ENCODE measurements around the gene PIK3IP1. TPM values are rescaled to one million over a fixed set of nuclear protein-coding genes. Genes with fewer than 3 reads are reported as not detected.
A peak's percentile ranks its signal among the peaks of the same experiment; 100 is the strongest.
"Not testable (repeated sequence)": the region's sequence is repeated elsewhere in the genome, so short reads cannot be mapped to it uniquely, and the experiment has no call there.

PIK3IP1 gene
- polyA plus RNA-seq, 3 donors from 2014 or later = 88.2 to 136 (median 98.1) TPM

DNA sequence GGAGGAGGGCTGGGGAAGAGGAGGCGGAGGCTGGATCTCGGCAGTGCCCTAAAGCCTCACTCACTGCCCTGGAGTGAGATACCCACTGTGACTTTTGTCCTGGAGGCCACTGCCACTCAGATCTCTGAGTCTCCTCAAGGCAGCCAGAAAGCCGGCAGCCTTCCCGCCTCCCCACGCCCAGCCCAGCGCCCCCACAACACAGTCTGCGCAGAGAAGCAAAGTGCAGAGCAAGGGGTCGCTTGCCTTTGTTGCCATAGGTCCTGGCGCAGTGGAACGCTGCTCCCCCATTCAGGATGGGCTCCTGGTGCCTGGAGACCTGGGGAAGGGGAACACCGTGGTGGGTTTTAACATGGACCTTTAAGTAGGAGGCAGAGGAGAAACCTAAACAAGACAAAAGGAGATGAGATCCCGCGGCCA, 36.3 kb upstream of the PIK3IP1 start:
- H3K27ac Mint-ChIP-seq = no peak overlapping the region
- peaks cover 8 to 10% of the 10 kb centered on the region in 2 donors for H3K4me1 Mint-ChIP-seq
- peaks cover 0 to 6% (median 0%) of the 10 kb centered on the region in 3 donors for H3K27me3 Mint-ChIP-seq (ENCODE audit: low read depth in 3 of 3)
- no peak overlapping the region for H3K4me3 Mint-ChIP-seq
- no peak for DNase-seq
- H3K36me3 Mint-ChIP-seq = peaks cover 12 to 27% (median 18%) of the 10 kb centered on the region in 3 donors
- H3K9me3 Mint-ChIP-seq = no peaks in the 10 kb centered on the region

DNA sequence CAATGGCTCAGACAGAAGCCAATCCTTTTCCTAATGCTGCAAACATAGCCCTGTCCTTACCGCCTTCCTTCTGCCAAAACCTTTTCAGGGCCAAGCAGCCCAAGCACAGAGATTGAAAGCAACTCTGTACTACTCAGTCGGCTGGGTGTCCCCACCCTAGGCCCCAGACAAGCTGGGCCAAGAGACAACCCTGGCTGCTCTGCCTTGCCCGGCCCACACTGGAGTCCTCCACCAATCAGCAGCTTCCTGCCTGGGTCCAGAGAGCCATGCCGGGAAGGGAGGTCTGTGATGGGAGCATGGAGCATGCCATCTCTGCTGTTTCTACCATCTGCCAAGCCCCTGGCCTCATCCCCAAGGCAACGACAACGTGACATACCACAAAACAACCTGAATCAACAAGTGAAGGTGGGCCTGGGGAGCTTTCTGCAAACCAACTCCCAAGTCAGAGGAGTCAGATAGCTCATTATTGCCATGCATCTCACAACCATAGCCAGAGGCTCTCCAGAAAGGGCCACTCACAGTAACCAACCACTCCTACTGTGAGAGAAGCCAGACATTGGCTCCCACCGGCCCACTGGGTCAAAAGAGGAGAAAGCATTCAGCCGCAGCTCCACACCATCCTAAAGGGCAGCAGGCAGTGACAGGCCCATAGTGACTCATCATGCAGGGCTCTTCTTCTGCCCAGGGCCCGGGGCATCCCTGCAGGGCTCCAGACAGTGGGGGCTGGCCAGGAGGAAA, 35.7 kb upstream of the PIK3IP1 start:
- H3K4me3 Mint-ChIP-seq = no peak overlapping the region
- H3K27me3 Mint-ChIP-seq (ENCODE audit: low read depth in 3 of 3) = peaks cover 0 to 6% (median 0%) of the 10 kb centered on the region in 3 donors
- peaks cover 12 to 22% (median 12%) of the 10 kb centered on the region in 3 donors for H3K36me3 Mint-ChIP-seq
- peak overlapping the region in 2 of 6 donors; percentile 29 to 42 for H3K27ac Mint-ChIP-seq
- H3K4me1 Mint-ChIP-seq = peaks cover 4 to 6% of the 10 kb centered on the region in 2 donors
- DNase-seq = no peak
- no peaks in the 10 kb centered on the region for H3K9me3 Mint-ChIP-seq

DNA sequence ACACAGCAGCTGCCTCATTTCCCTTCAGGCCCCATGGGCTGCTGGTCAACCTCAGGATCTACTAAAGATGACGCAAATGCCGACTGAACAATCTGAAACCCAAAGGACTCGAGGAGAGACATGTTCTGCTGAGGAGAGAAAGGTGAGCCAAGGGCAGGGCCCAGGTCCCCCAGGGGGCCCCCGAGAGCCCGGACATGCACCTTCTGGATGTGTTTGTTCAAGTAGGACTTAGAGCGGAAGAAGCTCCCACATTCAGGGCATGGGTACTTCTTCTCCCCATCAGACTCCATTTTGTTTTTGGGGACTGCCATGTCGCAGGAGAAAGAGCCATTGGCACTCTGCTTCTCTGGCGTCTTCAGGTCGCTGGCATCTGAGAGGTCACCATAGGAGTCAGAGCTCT, 34.6 kb upstream of the PIK3IP1 start:
- no peak for DNase-seq
- H3K36me3 Mint-ChIP-seq = peaks cover 7 to 22% (median 15%) of the 10 kb centered on the region in 3 donors
- no peak overlapping the region for H3K4me3 Mint-ChIP-seq
- no peaks in the 10 kb centered on the region for H3K9me3 Mint-ChIP-seq
- peaks cover 0 to 5% of the 10 kb centered on the region in 2 donors for H3K4me1 Mint-ChIP-seq
- H3K27ac Mint-ChIP-seq = no peak overlapping the region
- peaks cover 0 to 6% (median 0%) of the 10 kb centered on the region in 3 donors for H3K27me3 Mint-ChIP-seq (ENCODE audit: low read depth in 3 of 3)

DNA sequence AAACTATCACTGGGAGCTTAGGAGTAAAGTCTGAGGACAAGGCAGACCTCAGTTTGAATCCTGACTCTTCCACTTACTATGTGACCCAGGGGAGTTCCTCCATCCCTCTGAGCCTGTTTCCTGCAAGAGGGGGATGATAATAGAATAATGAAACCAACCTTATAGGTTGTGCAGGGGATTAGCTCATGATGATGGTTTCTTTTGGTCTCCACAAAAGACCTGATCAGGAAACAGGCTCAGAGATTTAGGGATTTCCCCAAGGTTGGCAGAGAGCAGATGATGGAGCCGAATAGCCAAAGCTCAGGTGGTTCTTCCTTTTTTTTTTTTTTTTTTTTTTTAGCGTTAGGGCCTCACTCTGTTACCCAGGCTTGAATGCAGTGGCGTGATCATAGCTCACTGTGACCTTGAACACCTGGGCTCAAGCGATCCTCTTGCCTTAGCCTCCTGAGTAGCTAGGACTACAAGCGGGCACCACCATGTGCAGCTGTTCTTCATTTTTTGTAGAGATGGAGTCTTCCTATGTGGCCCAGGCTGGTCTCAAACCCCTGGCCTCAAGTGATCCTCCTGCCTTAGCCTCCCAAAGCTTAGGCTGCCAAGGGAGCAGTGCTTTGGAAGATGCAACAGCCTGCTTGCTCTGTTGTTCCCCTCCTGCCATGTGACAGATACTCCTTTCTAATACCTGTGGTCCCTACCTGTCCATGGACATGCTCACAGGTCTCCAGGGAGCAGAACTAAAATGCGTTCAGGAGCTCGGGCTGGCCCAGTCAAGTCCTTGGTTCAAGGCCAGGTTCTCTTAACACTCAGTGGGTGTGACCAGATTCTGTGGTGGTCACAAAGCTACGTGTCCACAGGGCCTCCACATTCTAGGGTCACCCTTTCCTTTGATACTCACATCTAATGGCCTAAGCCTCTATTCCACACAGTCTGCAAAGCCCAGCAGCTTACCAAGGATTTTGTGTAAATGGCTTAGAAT, 31.6 kb upstream of the PIK3IP1 start:
- Mint-ChIP-seq H3K27me3 (ENCODE audit: low read depth in 3 of 3) (peaks cover 0 to 4% (median 0%) of the 10 kb centered on the region in 3 donors), H3K9me3 (no peaks in the 10 kb centered on the region), H3K4me1 (peaks cover 0 to 5% of the 10 kb centered on the region in 2 donors), H3K27ac (peak overlapping the region in 3 of 6 donors; percentile 26 to 53 (median 29)), H3K36me3 (peaks cover 0 to 15% (median 15%) of the 10 kb centered on the region in 3 donors), H3K4me3 (no peak overlapping the region)
- no peak for DNase-seq

DNA sequence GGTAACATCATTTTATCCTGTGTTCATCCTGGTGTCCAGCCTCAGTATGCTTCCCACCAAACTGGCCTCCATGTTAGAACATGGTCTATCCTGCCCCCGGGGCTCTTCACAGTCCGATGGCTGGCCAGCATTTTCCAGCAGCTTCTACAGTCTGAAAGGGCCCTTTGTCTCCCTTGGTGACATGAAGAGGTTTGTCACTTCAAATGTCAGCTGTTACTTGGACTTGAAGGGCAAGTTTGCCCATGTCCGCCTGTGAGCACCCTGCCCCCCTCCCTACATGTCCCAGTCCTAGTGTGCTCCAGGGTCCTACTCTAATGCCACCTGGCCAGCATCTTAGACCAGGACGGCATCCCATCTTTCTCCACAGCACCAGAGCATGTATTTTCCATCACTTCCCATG, 29.1 kb upstream of the PIK3IP1 start:
- H3K36me3 Mint-ChIP-seq = peaks cover 0 to 15% (median 9%) of the 10 kb centered on the region in 3 donors
- H3K9me3 Mint-ChIP-seq = no peaks in the 10 kb centered on the region
- no peak overlapping the region for H3K27ac Mint-ChIP-seq

DNA sequence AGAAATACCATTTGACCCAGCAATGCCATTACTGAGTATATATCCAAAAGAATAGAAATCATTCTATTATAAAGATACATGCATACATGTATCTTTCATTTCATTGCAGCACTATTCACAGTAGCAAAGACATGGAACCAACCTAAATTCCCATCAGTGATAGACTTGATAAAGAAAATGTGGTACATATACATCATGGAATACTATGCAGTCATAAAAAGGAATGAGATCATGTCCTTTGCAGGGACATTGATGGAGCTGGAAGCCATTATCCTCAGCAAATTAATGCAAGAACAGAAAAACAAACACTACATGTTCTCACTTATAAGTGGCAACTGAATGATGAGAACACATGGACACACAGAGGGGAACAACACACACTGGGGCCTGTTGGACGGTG, 21.9 kb upstream of the PIK3IP1 start:
- not testable (repeated sequence) for H3K27ac Mint-ChIP-seq; H3K9me3 Mint-ChIP-seq; DNase-seq; H3K4me1 Mint-ChIP-seq; H3K27me3 Mint-ChIP-seq (ENCODE audit: low read depth in 3 of 3); H3K4me3 Mint-ChIP-seq
- peaks cover 3 to 17% (median 5%) of the 10 kb centered on the region in 3 donors for H3K36me3 Mint-ChIP-seq

More for the DNA sequence above, 29.1 kb upstream of the PIK3IP1 start:
- peaks cover 0 to 5% of the 10 kb centered on the region in 2 donors for H3K4me1 Mint-ChIP-seq
- H3K4me3 Mint-ChIP-seq = no peak overlapping the region
- no peaks in the 10 kb centered on the region for H3K27me3 Mint-ChIP-seq (ENCODE audit: low read depth in 3 of 3)
- no peak for DNase-seq

DNA sequence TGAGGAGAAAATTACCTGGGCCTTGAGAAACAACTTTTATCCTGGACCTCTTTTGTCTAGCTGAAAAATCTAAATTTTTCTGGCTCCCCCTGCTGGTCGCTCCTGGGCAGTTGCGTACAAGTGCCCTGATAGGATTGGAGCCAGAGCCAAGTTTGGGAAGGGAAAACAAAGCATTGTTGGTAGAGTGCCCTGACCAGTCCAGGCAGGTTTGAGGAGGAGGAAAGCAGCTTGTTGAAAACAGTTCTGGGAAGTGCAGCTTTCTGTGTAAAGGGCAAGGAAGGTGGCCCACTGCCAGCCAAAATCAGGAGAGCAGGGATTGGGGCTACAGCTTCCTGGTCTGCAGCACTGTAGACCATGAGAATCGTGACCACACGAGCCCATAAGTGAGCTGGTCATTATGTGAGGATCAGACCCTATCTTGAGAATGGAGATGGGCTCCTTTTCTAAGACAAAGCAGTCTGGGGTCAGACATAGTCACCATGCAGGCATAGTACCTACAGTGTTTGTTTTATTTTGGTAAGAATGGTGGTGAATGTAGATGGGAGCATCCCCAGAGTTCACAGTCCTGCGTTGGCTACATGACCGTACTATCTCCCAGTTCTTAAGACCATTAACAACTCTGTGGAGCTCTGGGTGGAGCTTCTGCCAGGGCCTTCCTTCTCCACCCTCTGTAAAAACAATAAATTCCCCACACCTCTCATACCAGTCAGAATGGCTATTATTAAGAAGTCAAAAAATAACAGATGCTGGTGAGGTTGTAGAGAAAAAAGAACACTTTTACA, 21.3 kb upstream of the PIK3IP1 start:
- Mint-ChIP-seq H3K4me3 (no peak overlapping the region), H3K27ac (peak overlapping the region in 3 of 6 donors; percentile 2 to 44 (median 4)), H3K36me3 (peaks cover 3 to 17% (median 5%) of the 10 kb centered on the region in 3 donors), H3K27me3 (ENCODE audit: low read depth in 3 of 3) (peaks cover 0 to 2% (median 0%) of the 10 kb centered on the region in 3 donors), H3K9me3 (peaks cover 0 to 1% (median 0%) of the 10 kb centered on the region in 6 donors), H3K4me1 (peaks cover 2% of the 10 kb centered on the region in 2 donors)
- DNase-seq = peak; percentile 47 to 57 (median 48)

DNA sequence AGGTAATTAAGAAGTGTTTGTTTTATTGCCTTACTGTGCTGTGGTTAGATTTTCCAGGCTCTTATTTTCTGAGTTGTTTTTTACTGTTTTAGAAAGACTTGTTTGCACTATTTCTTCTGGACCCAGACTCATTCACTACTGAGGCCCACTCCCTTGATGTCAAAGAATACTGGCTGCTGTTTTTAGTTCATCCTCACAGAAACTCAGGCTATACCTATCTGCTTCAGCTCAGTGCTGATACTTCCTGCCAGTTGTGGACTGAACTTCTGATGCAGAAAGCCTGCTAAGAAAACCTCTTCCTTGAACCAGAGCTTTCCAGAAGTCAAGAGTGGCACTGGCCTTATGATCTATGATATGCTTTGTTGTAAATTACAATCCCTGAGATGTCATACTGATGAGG, 15.9 kb upstream of the PIK3IP1 start:
- DNase-seq = no peak
- peaks cover 0 to 5% (median 0%) of the 10 kb centered on the region in 3 donors for H3K36me3 Mint-ChIP-seq
- peaks cover under 1 to 8% of the 10 kb centered on the region in 2 donors for H3K4me1 Mint-ChIP-seq
- H3K27me3 Mint-ChIP-seq (ENCODE audit: low read depth in 3 of 3) = peaks cover 0 to 2% (median 0%) of the 10 kb centered on the region in 3 donors
- H3K9me3 Mint-ChIP-seq = no peaks in the 10 kb centered on the region
- no peak overlapping the region for H3K4me3 Mint-ChIP-seq
- H3K27ac Mint-ChIP-seq = peak overlapping the region in 1 of 6 donors; percentile 36

DNA sequence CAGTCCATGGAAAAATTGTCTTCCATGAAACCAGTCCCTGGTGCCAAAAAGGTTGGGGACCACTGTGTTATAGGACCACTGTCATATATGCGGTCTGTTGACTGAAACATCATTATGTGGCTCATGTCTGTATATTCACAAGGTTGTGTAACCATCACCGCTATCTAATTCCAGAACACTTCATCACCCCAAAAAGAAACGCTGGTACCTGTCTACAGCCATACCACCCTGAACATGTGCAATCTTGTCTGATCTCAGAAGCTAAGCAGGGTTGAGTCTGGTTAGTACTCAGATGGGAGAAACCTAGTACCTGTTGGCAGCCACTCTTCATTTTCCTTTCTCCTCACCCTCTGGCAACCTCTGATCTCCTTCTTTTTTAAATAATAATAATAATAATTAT, 12.9 kb upstream of the PIK3IP1 start:
- Mint-ChIP-seq H3K9me3 (no peaks in the 10 kb centered on the region), H3K27me3 (ENCODE audit: low read depth in 3 of 3) (peaks cover 0 to 5% (median 2%) of the 10 kb centered on the region in 3 donors), H3K4me3 (no peak overlapping the region), H3K4me1 (peaks cover 0 to 8% of the 10 kb centered on the region in 2 donors), H3K27ac (no peak overlapping the region), H3K36me3 (no peaks in the 10 kb centered on the region)
- no peak for DNase-seq

DNA sequence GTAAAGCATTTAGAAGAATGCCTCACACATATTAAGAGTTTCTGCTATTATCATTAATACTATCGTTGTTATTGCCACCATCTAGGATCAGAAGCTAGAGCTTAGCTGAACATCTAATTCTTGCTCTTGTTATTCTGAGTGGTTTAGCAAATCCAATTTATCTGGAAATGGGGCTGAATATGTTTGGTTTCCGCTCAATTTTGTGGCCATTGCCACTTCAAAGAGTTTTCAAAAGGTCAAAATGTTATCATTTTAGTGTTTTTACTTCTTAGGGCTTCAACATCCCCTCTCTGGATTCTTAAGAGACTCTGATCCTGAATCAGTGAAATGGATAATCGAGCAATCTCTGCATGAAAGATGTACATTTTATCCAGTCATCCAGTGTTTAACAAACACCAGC, 10.2 kb upstream of the PIK3IP1 start:
- no peaks in the 10 kb centered on the region for H3K4me1 Mint-ChIP-seq
- peaks cover 0 to 5% (median 2%) of the 10 kb centered on the region in 3 donors for H3K27me3 Mint-ChIP-seq (ENCODE audit: low read depth in 3 of 3)
- no peak overlapping the region for H3K4me3 Mint-ChIP-seq
- no peak for DNase-seq
- no peaks in the 10 kb centered on the region for H3K9me3 Mint-ChIP-seq
- no peak overlapping the region for H3K27ac Mint-ChIP-seq
- H3K36me3 Mint-ChIP-seq = peaks cover 0 to 6% (median 0%) of the 10 kb centered on the region in 3 donors

DNA sequence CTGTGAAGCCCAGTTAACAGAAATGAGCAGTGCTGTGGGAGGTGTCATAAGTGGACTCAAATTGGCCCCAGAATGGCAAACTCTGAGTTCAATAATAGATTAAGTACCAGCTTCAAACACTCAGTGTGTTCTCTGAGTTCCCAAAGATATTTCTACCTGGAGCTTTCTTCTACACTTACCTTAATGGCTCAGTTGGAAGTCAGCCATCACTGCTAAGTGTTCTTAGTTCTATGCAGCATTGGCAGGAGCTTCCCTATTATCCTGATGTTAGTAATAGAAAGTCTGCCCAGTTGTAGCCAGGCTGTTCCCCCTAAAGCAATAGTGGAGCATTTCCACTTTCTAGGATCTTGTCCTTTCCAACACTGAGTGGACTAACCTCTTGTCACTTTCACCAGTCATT, 9.7 kb upstream of the PIK3IP1 start:
- no peak overlapping the region for H3K27ac Mint-ChIP-seq
- H3K4me1 Mint-ChIP-seq = no peaks in the 10 kb centered on the region
- H3K9me3 Mint-ChIP-seq = no peaks in the 10 kb centered on the region
- peaks cover 0 to 5% (median 2%) of the 10 kb centered on the region in 3 donors for H3K27me3 Mint-ChIP-seq (ENCODE audit: low read depth in 3 of 3)
- peaks cover 0 to 6% (median 0%) of the 10 kb centered on the region in 3 donors for H3K36me3 Mint-ChIP-seq
- DNase-seq = no peak
- no peak overlapping the region for H3K4me3 Mint-ChIP-seq

DNA sequence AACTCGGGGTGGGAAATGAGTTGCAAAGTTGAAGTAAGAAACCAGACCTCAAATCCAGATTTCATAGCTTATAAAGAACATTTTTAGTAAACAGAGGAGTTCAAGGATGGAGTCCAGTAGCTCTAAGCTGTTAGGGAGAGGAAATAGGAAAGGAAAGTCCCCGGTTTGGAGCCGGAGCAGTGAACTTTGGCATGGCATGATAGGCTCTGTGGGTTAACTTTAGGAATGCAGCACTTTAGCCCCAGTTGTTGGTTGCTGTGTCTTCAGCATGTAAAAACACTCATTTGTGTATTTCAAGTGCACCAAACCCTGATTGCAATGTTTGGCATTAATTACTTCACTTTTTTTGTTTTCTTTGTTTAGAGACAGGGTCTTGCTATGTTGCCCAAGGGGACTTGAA, 8.6 kb upstream of the PIK3IP1 start:
- no peaks in the 10 kb centered on the region for H3K9me3 Mint-ChIP-seq
- no peak overlapping the region for H3K27ac Mint-ChIP-seq
- DNase-seq = no peak
- H3K4me1 Mint-ChIP-seq = no peaks in the 10 kb centered on the region
- peaks cover 0 to 6% (median 0%) of the 10 kb centered on the region in 3 donors for H3K36me3 Mint-ChIP-seq
- peaks cover 0 to 5% (median 2%) of the 10 kb centered on the region in 3 donors for H3K27me3 Mint-ChIP-seq (ENCODE audit: low read depth in 3 of 3)
- H3K4me3 Mint-ChIP-seq = no peak overlapping the region

Measured in immature natural killer cell (primary cell).